Ishikawa (cell line): ENCODE data around the gene MUC5B.

Experiments used
- CEBPB ChIP-seq: IDR thresholded peaks from 2 replicates; pipeline ENCODE4 v1.6.1; 2012
- CREB1 ChIP-seq: IDR thresholded peaks from 2 replicates; pipeline ENCODE4 v1.6.1; 2012; ENCODE audit warnings: low read depth
- EGR1 ChIP-seq: IDR thresholded peaks from 2 replicates; pipeline ENCODE4 v1.6.1; 2012
- EP300 ChIP-seq: IDR thresholded peaks from 2 replicates; pipeline ENCODE4 v1.6.1; 2012; ENCODE audit warnings: borderline replicate concordance
- FOXM1 ChIP-seq: IDR thresholded peaks from 2 replicates; pipeline ENCODE4 v1.6.1; 2012; ENCODE audit warnings: low read depth, borderline replicate concordance
- NFIC ChIP-seq: IDR thresholded peaks from 2 replicates; pipeline ENCODE4 v1.6.1; 2012
- RAD21 ChIP-seq: IDR thresholded peaks from 2 replicates; pipeline ENCODE4 v1.6.1; 2012; ENCODE audit warnings: low read depth
- TAF1 ChIP-seq: IDR thresholded peaks from 2 replicates; pipeline ENCODE4 v1.6.1; 2012; ENCODE audit warnings: low read depth, mild to moderate bottlenecking
- TCF12 ChIP-seq: IDR thresholded peaks from 2 replicates; pipeline ENCODE4 v1.6.1; 2012; ENCODE audit warnings: low read depth
- TEAD4 ChIP-seq: IDR thresholded peaks from 2 replicates; pipeline ENCODE4 v1.6.1; 2012
- YY1 ChIP-seq: IDR thresholded peaks from 2 replicates; pipeline ENCODE4 v1.6.1; 2012; ENCODE audit warnings: low read depth
- ZBTB7A ChIP-seq: IDR thresholded peaks from 2 replicates; pipeline ENCODE4 v1.6.1; 2012; ENCODE audit warnings: low read depth
- TF ChIP-seq, protein P1 (sequence below): IDR thresholded peaks from 2 replicates; pipeline ENCODE4 v1.6.1; 2012
- TF ChIP-seq, protein P2 (sequence below): IDR thresholded peaks from 2 replicates; pipeline ENCODE4 v1.6.1; 2012; ENCODE audit warnings: low read depth, mild to moderate bottlenecking
- TF ChIP-seq, protein P3 (sequence below): IDR thresholded peaks from 2 replicates; pipeline ENCODE4 v1.6.1; 2012

The MUC5B gene

DNA sequence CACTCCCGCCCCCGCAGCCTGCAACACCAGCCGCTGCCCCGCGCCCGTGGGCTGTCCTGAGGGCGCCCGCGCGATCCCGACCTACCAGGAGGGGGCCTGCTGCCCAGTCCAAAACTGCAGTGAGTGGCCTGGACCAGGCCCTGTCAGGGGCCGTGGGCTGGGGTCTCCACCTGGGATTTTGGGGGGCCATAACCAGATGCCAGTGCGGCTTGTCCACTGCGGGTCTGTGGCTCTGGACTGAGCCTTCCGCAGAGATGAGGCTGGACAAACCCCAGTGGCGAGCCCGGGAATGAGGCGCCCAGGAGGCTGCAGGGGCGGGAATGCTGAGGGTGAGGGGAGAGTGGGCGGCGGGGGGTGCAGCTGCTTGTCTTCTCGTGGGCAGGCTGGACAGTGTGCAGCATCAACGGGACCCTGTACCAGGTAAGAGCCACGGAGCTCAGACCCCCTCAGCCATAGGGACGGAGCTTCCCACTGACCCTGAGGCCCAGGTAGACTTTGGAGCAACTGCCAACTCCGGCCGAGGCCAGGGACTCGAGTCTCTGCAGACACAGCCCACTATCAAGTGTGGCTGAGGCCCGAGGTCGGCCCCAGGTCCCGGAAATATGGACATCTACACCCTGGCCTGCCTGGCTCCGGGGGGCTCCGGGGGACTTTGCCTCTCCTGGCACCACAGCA lies 24.8 kb upstream of the MUC5B start:
- TF ChIP-seq YY1: no peak
- TF ChIP-seq, protein P1, sequence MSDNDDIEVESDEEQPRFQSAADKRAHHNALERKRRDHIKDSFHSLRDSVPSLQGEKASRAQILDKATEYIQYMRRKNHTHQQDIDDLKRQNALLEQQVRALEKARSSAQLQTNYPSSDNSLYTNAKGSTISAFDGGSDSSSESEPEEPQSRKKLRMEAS: no peak
- TF ChIP-seq NFIC: no peak
- no peak for TF ChIP-seq FOXM1
- TF ChIP-seq CREB1: no peak
- TF ChIP-seq, protein P2, sequence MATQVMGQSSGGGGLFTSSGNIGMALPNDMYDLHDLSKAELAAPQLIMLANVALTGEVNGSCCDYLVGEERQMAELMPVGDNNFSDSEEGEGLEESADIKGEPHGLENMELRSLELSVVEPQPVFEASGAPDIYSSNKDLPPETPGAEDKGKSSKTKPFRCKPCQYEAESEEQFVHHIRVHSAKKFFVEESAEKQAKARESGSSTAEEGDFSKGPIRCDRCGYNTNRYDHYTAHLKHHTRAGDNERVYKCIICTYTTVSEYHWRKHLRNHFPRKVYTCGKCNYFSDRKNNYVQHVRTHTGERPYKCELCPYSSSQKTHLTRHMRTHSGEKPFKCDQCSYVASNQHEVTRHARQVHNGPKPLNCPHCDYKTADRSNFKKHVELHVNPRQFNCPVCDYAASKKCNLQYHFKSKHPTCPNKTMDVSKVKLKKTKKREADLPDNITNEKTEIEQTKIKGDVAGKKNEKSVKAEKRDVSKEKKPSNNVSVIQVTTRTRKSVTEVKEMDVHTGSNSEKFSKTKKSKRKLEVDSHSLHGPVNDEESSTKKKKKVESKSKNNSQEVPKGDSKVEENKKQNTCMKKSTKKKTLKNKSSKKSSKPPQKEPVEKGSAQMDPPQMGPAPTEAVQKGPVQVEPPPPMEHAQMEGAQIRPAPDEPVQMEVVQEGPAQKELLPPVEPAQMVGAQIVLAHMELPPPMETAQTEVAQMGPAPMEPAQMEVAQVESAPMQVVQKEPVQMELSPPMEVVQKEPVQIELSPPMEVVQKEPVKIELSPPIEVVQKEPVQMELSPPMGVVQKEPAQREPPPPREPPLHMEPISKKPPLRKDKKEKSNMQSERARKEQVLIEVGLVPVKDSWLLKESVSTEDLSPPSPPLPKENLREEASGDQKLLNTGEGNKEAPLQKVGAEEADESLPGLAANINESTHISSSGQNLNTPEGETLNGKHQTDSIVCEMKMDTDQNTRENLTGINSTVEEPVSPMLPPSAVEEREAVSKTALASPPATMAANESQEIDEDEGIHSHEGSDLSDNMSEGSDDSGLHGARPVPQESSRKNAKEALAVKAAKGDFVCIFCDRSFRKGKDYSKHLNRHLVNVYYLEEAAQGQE: no peak
- TF ChIP-seq TCF12: no peak
- no peak for TF ChIP-seq TAF1
- no peak for TF ChIP-seq EP300
- no peak for TF ChIP-seq ZBTB7A
- no peak for TF ChIP-seq TEAD4
- TF ChIP-seq RAD21: no peak
- TF ChIP-seq, protein P3, sequence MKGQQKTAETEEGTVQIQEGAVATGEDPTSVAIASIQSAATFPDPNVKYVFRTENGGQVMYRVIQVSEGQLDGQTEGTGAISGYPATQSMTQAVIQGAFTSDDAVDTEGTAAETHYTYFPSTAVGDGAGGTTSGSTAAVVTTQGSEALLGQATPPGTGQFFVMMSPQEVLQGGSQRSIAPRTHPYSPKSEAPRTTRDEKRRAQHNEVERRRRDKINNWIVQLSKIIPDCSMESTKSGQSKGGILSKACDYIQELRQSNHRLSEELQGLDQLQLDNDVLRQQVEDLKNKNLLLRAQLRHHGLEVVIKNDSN: no peak
- no peak for TF ChIP-seq CEBPB
- no peak for TF ChIP-seq EGR1

DNA sequence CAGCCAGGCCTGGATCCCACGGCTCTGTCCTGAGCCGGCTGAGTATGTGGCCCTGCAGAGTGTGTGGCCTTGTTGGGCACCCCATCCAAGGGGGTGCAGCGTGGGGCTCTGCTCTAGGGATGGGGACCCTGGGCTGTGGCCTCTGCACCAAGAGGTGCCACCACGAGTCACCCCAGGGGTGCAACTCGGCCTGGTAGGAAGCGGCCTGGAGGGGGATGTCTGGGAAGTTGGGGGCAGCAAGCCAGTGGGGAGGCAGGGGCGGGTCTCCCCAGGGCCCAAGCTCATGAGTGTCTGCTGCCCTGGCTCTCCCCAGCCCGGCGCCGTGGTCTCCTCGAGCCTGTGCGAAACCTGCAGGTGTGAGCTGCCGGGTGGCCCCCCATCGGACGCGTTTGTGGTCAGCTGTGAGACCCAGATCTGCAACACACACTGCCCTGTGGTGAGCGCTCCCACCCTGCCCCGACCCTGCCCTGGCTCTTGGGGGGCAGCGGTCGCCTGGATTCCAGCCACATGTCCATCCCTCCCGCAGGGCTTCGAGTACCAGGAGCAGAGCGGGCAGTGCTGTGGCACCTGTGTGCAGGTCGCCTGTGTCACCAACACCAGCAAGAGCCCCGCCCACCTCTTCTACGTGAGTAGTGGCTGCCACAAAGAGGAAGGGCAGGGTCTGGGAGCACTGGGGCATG lies 24.2 kb upstream of the MUC5B start:
- TF ChIP-seq RAD21 (no peak), CEBPB (no peak), TEAD4 (no peak), TAF1 (no peak)

DNA sequence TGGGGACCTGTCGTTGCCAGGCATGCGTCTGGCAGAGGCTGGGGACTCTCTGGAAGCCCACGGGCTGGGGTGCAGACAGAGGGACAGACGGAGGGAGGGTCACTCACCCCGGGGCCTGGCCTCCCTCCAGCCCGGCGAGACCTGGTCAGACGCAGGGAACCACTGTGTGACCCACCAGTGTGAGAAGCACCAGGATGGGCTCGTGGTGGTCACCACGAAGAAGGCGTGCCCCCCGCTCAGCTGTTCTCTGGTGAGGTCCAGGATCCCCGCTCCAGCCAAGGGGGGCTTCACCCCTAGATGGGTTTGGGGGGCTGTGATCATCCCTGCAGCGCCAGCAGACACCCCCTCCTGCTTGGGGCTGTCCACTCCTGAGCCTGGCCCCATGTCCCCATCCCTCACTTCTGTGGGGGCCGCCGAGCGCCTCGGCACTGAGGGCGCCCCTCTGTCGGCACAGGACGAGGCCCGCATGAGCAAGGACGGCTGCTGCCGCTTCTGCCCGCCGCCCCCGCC lies 23.6 kb upstream of the MUC5B start:
- TF ChIP-seq NFIC (no peak), FOXM1 (no peak), CREB1 (no peak), RAD21 (no peak), YY1 (no peak), EGR1 (no peak), CEBPB (no peak), ZBTB7A (no peak), TEAD4 (no peak), TCF12 (no peak)
- TF ChIP-seq, protein P2: no peak
- TF ChIP-seq, protein P3: no peak
- TF ChIP-seq, protein P1: no peak

DNA sequence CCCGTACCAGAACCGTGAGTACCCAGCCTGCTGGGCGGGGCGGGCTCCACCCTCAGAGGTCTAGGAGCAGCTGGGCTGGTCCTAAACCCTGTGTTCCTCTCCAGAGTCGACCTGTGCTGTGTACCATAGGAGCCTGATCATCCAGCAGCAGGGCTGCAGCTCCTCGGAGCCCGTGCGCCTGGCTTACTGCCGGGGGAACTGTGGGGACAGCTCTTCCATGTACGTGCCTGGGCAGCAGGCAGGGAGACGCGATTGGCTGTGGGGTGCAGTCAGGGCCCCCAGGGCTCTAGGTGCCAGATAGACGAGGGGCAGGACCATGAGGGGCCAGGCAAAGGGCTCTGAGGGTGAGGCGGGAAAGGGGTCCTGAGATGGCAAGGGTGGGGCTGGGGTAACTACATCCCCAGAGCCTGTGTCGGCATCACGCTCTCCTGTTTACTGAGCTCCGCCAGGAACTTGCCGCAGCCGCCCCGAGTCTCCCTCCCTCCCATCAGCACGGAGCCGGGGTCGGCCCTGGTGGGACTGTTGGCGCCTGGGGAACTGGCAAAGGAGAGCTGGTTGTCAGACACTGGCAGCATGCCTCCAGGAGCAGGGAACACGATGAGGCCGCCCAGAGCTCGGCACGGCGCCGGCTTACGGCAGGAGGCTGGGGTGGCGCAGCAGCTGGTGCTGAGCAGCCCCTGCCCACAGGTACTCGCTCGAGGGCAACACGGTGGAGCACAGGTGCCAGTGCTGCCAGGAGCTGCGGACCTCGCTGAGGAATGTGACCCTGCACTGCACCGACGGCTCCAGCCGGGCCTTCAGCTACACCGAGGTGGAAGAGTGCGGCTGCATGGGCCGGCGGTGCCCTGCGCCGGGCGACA lies 22.9 kb upstream of the MUC5B start:
- TF ChIP-seq TCF12 (no peak), TAF1 (no peak), CREB1 (no peak), EP300 (no peak), FOXM1 (no peak), RAD21 (no peak), NFIC (no peak), TEAD4 (no peak), EGR1 (no peak), ZBTB7A (no peak)
- TF ChIP-seq, protein P2: no peak
- TF ChIP-seq, protein P3: no peak
